Measurements from ENCODE around the gene IPO5. TPM values are rescaled to one million over a fixed set of nuclear protein-coding genes. Genes with fewer than 3 reads are reported as not detected.
"Not testable (repeated sequence)": the region's sequence is repeated elsewhere in the genome, so short reads cannot be mapped to it uniquely, and the experiment has no call there.

The IPO5 gene
- total RNA-seq, 4 donors from 2014 or later: 104 to 212 (median 147) TPM

- Histone ChIP-seq H3K4me3 (no peak overlapping the region), H3K27ac (no peak overlapping the region), H3K4me1 (no peaks in the 10 kb centered on the region), H3K36me3 (no peaks in the 10 kb centered on the region), H3K9me3 (no peaks in the 10 kb centered on the region), H3K27me3 (no peaks in the 10 kb centered on the region)
- intact Hi-C loops (cut with DNase I; ENCODE audit: low total_unique reads): no loop called here
- TF ChIP-seq POLR2A (IDR thresholded peaks at IDR 0.05): no peak
- TF ChIP-seq, protein P1, sequence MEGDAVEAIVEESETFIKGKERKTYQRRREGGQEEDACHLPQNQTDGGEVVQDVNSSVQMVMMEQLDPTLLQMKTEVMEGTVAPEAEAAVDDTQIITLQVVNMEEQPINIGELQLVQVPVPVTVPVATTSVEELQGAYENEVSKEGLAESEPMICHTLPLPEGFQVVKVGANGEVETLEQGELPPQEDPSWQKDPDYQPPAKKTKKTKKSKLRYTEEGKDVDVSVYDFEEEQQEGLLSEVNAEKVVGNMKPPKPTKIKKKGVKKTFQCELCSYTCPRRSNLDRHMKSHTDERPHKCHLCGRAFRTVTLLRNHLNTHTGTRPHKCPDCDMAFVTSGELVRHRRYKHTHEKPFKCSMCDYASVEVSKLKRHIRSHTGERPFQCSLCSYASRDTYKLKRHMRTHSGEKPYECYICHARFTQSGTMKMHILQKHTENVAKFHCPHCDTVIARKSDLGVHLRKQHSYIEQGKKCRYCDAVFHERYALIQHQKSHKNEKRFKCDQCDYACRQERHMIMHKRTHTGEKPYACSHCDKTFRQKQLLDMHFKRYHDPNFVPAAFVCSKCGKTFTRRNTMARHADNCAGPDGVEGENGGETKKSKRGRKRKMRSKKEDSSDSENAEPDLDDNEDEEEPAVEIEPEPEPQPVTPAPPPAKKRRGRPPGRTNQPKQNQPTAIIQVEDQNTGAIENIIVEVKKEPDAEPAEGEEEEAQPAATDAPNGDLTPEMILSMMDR (IDR thresholded peaks at IDR 0.05): no peak
- no peak for DNase-seq
These were observed 86.5 kb downstream of the IPO5 start for GRCh38 chr13:98039964-98040363.

- no peak overlapping the region for H3K4me3 ChIP-seq
- H3K4me1 ChIP-seq: no peaks in the 10 kb centered on the region
- no peaks in the 10 kb centered on the region for H3K36me3 ChIP-seq
- H3K27me3 ChIP-seq: no peaks in the 10 kb centered on the region
- no peak for DNase-seq
- no peaks in the 10 kb centered on the region for H3K9me3 ChIP-seq
- intact Hi-C loops (cut with DNase I; ENCODE audit: low total_unique reads): no loop called here
- no peak overlapping the region for H3K27ac ChIP-seq
- no peak for TF ChIP-seq POLR2A (IDR thresholded peaks at IDR 0.05)
- TF ChIP-seq, protein P1 (IDR thresholded peaks at IDR 0.05): no peak
These were observed 87.8 kb downstream of the IPO5 start for GRCh38 chr13:98041081-98041820.

DNA sequence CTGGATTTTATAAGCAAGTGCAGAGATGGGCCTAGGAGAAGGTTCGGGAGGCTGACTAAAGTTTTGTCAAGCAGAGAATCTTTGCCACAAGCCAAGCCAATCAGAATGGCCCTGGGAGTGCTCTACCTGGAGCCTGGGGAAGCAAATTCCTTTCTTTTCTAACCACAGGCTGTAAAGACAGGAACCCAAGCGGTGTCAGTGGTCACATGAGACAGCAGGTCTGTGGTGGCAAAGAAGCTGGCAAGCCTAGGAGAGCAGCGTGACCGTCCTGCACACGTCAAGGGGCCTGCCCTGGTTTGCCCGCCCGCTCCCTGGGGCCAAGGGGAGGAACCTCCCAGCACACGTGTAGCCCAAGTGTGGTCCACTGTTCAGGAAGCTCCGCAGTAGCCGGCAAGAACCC is 90.8 kb downstream of the IPO5 start:
- H3K27ac ChIP-seq: no peak overlapping the region
- DNase-seq: no peak
- intact Hi-C loops (cut with DNase I; ENCODE audit: low total_unique reads): no loop called here
- no peak overlapping the region for H3K4me3 ChIP-seq
- no peaks in the 10 kb centered on the region for H3K4me1 ChIP-seq
- no peaks in the 10 kb centered on the region for H3K27me3 ChIP-seq
- TF ChIP-seq POLR2A (IDR thresholded peaks at IDR 0.05): no peak
- TF ChIP-seq, protein P1 (IDR thresholded peaks at IDR 0.05): no peak
- H3K36me3 ChIP-seq: no peaks in the 10 kb centered on the region
- no peaks in the 10 kb centered on the region for H3K9me3 ChIP-seq

- H3K4me1 ChIP-seq; H3K4me3 ChIP-seq; H3K27me3 ChIP-seq; intact Hi-C loops (cut with DNase I; ENCODE audit: low total_unique reads); H3K9me3 ChIP-seq; H3K36me3 ChIP-seq; H3K27ac ChIP-seq; DNase-seq: not testable (repeated sequence)
These were observed 94.3 kb downstream of the IPO5 start for GRCh38 chr13:98047785-98048184.

- Histone ChIP-seq H3K9me3 (no peaks in the 10 kb centered on the region), H3K36me3 (no peaks in the 10 kb centered on the region), H3K4me1 (no peaks in the 10 kb centered on the region), H3K27me3 (no peaks in the 10 kb centered on the region), H3K27ac (no peak overlapping the region), H3K4me3 (no peak overlapping the region)
- intact Hi-C loops (cut with DNase I; ENCODE audit: low total_unique reads): no loop called here
- no peak for DNase-seq
- TF ChIP-seq, protein P1 (IDR thresholded peaks at IDR 0.05): no peak
These were observed 94.8 kb downstream of the IPO5 start for GRCh38 chr13:98048265-98048664.
